GM23338 (cell line): Measurements from ENCODE around the gene UBAC1. TPM values are rescaled to one million over a fixed set of nuclear protein-coding genes. Genes with fewer than 3 reads are reported as not detected.

Source experiments
- ATAC-seq: fragments of 200-7000 bp; cut with Tn5 transposase; 3 replicates; pipeline ENCODE4 v1.9.1; 2020
- DNase-seq: peaks from one replicate; pipeline ENCODE4 v3.0.0-alpha.2; 2015; ENCODE audit warnings: low spot score
- H2AFZ ChIP-seq: fragments of 200-600 bp; sonication (generic); 2 replicates; pipeline ENCODE4 v1.8.0; 2016; ENCODE audit warnings: antibody characterized with exemption, mild to moderate bottlenecking, moderate library complexity
- H3F3A ChIP-seq: fragments of 200-600 bp; sonication (generic); replicated peaks from 2 replicates; pipeline ENCODE4 v1.8.0; 2017; ENCODE audit warnings: antibody characterized with exemption, mixed run types, low read depth
- H3K27ac ChIP-seq: fragments of 200-600 bp; sonication (generic); 2 replicates; pipeline ENCODE4 v1.6.1; 2016; ENCODE audit warnings: low read depth
- H3K27me3 ChIP-seq: fragments of 200-600 bp; sonication (generic); 2 replicates; pipeline ENCODE4 v1.8.0; 2016; ENCODE audit warnings: mild to moderate bottlenecking, mixed run types, moderate library complexity; ENCODE audit not compliant: insufficient read depth
- H3K36me3 ChIP-seq: fragments of 200-600 bp; sonication (generic); 2 replicates; pipeline ENCODE4 v1.8.0; 2016; ENCODE audit warnings: mild to moderate bottlenecking; ENCODE audit not compliant: insufficient read depth
- H3K4me1 ChIP-seq: fragments of 200-600 bp; sonication (generic); 2 replicates; pipeline ENCODE4 v1.8.0; 2016; ENCODE audit warnings: mild to moderate bottlenecking, moderate library complexity; ENCODE audit not compliant: insufficient read depth
- H3K4me2 ChIP-seq: fragments of 200-600 bp; sonication (generic); 2 replicates; pipeline ENCODE4 v1.7.1; 2017; ENCODE audit warnings: mixed run types
- H3K4me3 ChIP-seq: fragments of 200-600 bp; sonication (generic); 2 replicates; pipeline ENCODE4 v1.6.1; 2016; ENCODE audit warnings: mixed run types
- H3K79me2 ChIP-seq: fragments of 200-600 bp; sonication (generic); replicated peaks from 2 replicates; pipeline ENCODE4 v1.8.0; 2017; ENCODE audit warnings: mild to moderate bottlenecking; ENCODE audit not compliant: insufficient read depth
- H3K9me2 ChIP-seq: fragments of 200-600 bp; sonication (generic); 2 replicates; pipeline ENCODE4 v1.8.0; 2017; ENCODE audit not compliant: insufficient read depth
- H4K20me1 ChIP-seq: fragments of 200-600 bp; sonication (generic); replicated peaks from 2 replicates; pipeline ENCODE4 v1.8.0; 2017; ENCODE audit warnings: mild to moderate bottlenecking; ENCODE audit not compliant: insufficient read depth
- H3K27ac Mint-ChIP-seq: 2 replicates; pipeline ENCODE4 v1.8.0; 2020; ENCODE audit warnings: inconsistent platforms, mild to moderate bottlenecking, moderate library complexity, mixed read lengths
- H3K27me3 Mint-ChIP-seq: 3 replicates; pipeline ENCODE4 v1.8.0; 2022; ENCODE audit warnings: low read depth, mild to moderate bottlenecking, moderate library complexity, mixed read lengths, inconsistent platforms; ENCODE audit not compliant: insufficient read depth, poor library complexity
- H3K36me3 Mint-ChIP-seq: 3 replicates; pipeline ENCODE4 v1.8.0; 2021; ENCODE audit warnings: low read depth, mild to moderate bottlenecking, inconsistent platforms, moderate library complexity, mixed read lengths
- H3K4me1 Mint-ChIP-seq: 3 replicates; pipeline ENCODE4 v1.8.0; 2020; ENCODE audit warnings: mild to moderate bottlenecking, inconsistent platforms, mixed read lengths
- H3K4me3 Mint-ChIP-seq: 3 replicates; pipeline ENCODE4 v1.8.0; 2021; ENCODE audit warnings: moderate library complexity, mild to moderate bottlenecking, inconsistent platforms, mixed read lengths
- H3K9me3 Mint-ChIP-seq: 3 replicates; pipeline ENCODE4 v1.8.0; 2020; ENCODE audit warnings: moderate library complexity, mild to moderate bottlenecking, inconsistent platforms, mixed read lengths
- EZH2 ChIP-seq: fragments of 200-600 bp; sonication (generic); IDR thresholded peaks from one replicate; pipeline ENCODE4 v1.8.0; 2017; ENCODE audit warnings: antibody characterized with exemption, mild to moderate bottlenecking, low read depth; ENCODE audit not compliant: unreplicated experiment
- POLR2AphosphoS5 ChIP-seq: IDR thresholded peaks from 2 replicates; pipeline ENCODE4 v1.6.1; 2016; ENCODE audit warnings: antibody characterized with exemption, low read depth
- ZNF114 ChIP-seq: fragments of 250-450 bp; sonication (Bioruptor Pico); IDR thresholded peaks from 2 replicates; pipeline ENCODE4 v1.5.0; 2020; ENCODE audit warnings: mild to moderate bottlenecking, moderate library complexity
- ZNF462 ChIP-seq: fragments of 250-450 bp; sonication (Bioruptor Pico); IDR thresholded peaks from 2 replicates; pipeline ENCODE4 v1.5.0; 2020; ENCODE audit warnings: mild to moderate bottlenecking, moderate library complexity
- polyA plus RNA-seq: library from polyadenylated mRNA; unstranded; fragments of >200 nt; fragmentation: Nextera tagmentation; extraction: Ambion mirVana; gene quantifications from 2 replicates; pipeline ENCODE4 v1.2.1, GENCODE V29; 2016
- total RNA-seq: library from RNA; depleted of rRNA; stranded (reverse); fragments of >200 nt; shearing (Covaris generic); gene quantifications from 2 replicates; pipeline ENCODE4 v1.2.3, GENCODE V29; 2014
- TF ChIP-seq, protein P1 (sequence below): IDR thresholded peaks from 2 replicates; pipeline ENCODE4 v1.6.1; 2016; ENCODE audit warnings: antibody characterized with exemption

The UBAC1 gene
- total and polyA plus RNA-seq, 2 experiments from 2014 or later: 63.2 to 86.6 TPM

- no peak overlapping the region for H3K4me3 Mint-ChIP-seq
- H3K9me3 Mint-ChIP-seq: no peaks in the 10 kb centered on the region
- no peaks in the 10 kb centered on the region for H3K36me3 Mint-ChIP-seq
- ATAC-seq (no peak), DNase-seq (no peak)
- no peak overlapping the region for H3K27ac Mint-ChIP-seq
- Histone ChIP-seq H3K9me2 (no peaks in the 10 kb centered on the region), H4K20me1 (no peaks in the 10 kb centered on the region), H3K4me3 (no peak overlapping the region), H3K27ac (no peak overlapping the region), H3F3A (0 out of 2 replicates have a peak, but pooled peaks cover 2% of the 10 kb centered on the region), H3K4me2 (no peak overlapping the region), H3K4me1 (peaks cover 8% of the 10 kb centered on the region; the same call in 1 of the 2 replicates), H3K79me2 (no peaks in the 10 kb centered on the region), H3K36me3 (no peaks in the 10 kb centered on the region), H3K27me3 (no peaks in the 10 kb centered on the region), H2AFZ (no peak overlapping the region)
- H3K27me3 Mint-ChIP-seq: peaks cover 28% of the 10 kb centered on the region
- no peak for TF ChIP-seq POLR2AphosphoS5
- no peak for TF ChIP-seq EZH2
- TF ChIP-seq, protein P1, sequence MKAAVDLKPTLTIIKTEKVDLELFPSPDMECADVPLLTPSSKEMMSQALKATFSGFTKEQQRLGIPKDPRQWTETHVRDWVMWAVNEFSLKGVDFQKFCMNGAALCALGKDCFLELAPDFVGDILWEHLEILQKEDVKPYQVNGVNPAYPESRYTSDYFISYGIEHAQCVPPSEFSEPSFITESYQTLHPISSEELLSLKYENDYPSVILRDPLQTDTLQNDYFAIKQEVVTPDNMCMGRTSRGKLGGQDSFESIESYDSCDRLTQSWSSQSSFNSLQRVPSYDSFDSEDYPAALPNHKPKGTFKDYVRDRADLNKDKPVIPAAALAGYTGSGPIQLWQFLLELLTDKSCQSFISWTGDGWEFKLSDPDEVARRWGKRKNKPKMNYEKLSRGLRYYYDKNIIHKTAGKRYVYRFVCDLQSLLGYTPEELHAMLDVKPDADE: no peak
- TF ChIP-seq ZNF114 (CRISPR knock-in tag): no peak
- no peak for TF ChIP-seq ZNF462 (CRISPR knock-in tag)
- peaks cover 13% of the 10 kb centered on the region for H3K4me1 Mint-ChIP-seq
Observed at GRCh38 chr9:135998410-135999071, 37.4 kb upstream of the UBAC1 start.
